Ishikawa (cell line): ENCODE results near the gene EYA3.

Experiments used
- CEBPB ChIP-seq: IDR thresholded peaks from 2 replicates; pipeline ENCODE4 v1.6.1; 2012
- CREB1 ChIP-seq: IDR thresholded peaks from 2 replicates; pipeline ENCODE4 v1.6.1; 2012; ENCODE audit warnings: low read depth
- EGR1 ChIP-seq: IDR thresholded peaks from 2 replicates; pipeline ENCODE4 v1.6.1; 2012
- EP300 ChIP-seq: IDR thresholded peaks from 2 replicates; pipeline ENCODE4 v1.6.1; 2012; ENCODE audit warnings: borderline replicate concordance
- FOXM1 ChIP-seq: IDR thresholded peaks from 2 replicates; pipeline ENCODE4 v1.6.1; 2012; ENCODE audit warnings: low read depth, borderline replicate concordance
- TAF1 ChIP-seq: IDR thresholded peaks from 2 replicates; pipeline ENCODE4 v1.6.1; 2012; ENCODE audit warnings: low read depth, mild to moderate bottlenecking
- TCF12 ChIP-seq: IDR thresholded peaks from 2 replicates; pipeline ENCODE4 v1.6.1; 2012; ENCODE audit warnings: low read depth
- TF ChIP-seq, protein P1 (sequence below): IDR thresholded peaks from 2 replicates; pipeline ENCODE4 v1.6.1; 2012; ENCODE audit warnings: low read depth, mild to moderate bottlenecking
- TF ChIP-seq, protein P2 (sequence below): IDR thresholded peaks from 2 replicates; pipeline ENCODE4 v1.6.1; 2012
- TF ChIP-seq, protein P3 (sequence below): IDR thresholded peaks from 2 replicates; pipeline ENCODE4 v1.6.1; 2012

DNA sequence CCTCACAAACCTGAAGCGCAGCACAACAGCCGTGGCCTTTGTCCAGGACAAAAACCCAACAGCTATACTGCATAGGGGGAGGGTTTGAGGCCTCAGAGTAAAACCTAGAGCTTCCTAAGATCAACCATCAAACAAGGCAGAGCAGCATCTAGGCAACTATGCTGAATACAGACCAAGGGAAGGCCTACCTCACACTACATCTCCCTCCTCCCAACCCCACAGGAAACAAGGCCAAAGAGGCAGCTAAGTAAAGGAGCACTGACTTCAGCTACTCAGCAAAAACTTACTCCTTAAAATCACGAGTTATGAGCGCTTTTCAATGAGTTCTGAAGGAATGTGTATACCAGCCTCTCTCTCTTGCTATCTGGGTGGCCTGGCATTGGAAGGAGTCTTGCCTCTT, 116.3 kb downstream of the EYA3 start:
- TF ChIP-seq, protein P1, sequence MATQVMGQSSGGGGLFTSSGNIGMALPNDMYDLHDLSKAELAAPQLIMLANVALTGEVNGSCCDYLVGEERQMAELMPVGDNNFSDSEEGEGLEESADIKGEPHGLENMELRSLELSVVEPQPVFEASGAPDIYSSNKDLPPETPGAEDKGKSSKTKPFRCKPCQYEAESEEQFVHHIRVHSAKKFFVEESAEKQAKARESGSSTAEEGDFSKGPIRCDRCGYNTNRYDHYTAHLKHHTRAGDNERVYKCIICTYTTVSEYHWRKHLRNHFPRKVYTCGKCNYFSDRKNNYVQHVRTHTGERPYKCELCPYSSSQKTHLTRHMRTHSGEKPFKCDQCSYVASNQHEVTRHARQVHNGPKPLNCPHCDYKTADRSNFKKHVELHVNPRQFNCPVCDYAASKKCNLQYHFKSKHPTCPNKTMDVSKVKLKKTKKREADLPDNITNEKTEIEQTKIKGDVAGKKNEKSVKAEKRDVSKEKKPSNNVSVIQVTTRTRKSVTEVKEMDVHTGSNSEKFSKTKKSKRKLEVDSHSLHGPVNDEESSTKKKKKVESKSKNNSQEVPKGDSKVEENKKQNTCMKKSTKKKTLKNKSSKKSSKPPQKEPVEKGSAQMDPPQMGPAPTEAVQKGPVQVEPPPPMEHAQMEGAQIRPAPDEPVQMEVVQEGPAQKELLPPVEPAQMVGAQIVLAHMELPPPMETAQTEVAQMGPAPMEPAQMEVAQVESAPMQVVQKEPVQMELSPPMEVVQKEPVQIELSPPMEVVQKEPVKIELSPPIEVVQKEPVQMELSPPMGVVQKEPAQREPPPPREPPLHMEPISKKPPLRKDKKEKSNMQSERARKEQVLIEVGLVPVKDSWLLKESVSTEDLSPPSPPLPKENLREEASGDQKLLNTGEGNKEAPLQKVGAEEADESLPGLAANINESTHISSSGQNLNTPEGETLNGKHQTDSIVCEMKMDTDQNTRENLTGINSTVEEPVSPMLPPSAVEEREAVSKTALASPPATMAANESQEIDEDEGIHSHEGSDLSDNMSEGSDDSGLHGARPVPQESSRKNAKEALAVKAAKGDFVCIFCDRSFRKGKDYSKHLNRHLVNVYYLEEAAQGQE = no peak
- TF ChIP-seq EP300 = no peak
- TF ChIP-seq TCF12 = no peak
- TF ChIP-seq, protein P2, sequence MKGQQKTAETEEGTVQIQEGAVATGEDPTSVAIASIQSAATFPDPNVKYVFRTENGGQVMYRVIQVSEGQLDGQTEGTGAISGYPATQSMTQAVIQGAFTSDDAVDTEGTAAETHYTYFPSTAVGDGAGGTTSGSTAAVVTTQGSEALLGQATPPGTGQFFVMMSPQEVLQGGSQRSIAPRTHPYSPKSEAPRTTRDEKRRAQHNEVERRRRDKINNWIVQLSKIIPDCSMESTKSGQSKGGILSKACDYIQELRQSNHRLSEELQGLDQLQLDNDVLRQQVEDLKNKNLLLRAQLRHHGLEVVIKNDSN = no peak
- no peak for TF ChIP-seq FOXM1
- TF ChIP-seq TAF1 = no peak
- no peak for TF ChIP-seq EGR1
- no peak for TF ChIP-seq CREB1
- TF ChIP-seq, protein P3, sequence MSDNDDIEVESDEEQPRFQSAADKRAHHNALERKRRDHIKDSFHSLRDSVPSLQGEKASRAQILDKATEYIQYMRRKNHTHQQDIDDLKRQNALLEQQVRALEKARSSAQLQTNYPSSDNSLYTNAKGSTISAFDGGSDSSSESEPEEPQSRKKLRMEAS = no peak
- TF ChIP-seq CEBPB = no peak
